HCT116 (cell line): ENCODE measurements around the gene POU3F2. TPM values are rescaled to one million over a fixed set of nuclear protein-coding genes. Genes with fewer than 3 reads are reported as not detected.

ENCODE experiments used
- ATAC-seq: fragments of 200-7000 bp; cut with Tn5 transposase; 2 replicates; pipeline ENCODE4 v1.9.1; 2020; ENCODE audit warnings: mild to moderate bottlenecking, moderate library complexity
- BruUV-seq: library from RNA; stranded (reverse); fragments of 400-500 nt; replicated peaks from 2 replicates; lab custom pipeline; 2021; lab: Mats Ljungman, UMichigan
- CTCF ChIA-PET: fragments of 300-600 bp; sonication (Branson Sonifier 250); formaldehyde crosslinking; loops from one replicate; lab custom pipeline; 2021; ENCODE audit warnings: antibody characterized with exemption; lab: Charles Lee
- POLR2A ChIA-PET: fragments of 300-600, 350-600 bp; sonication (Branson Sonifier 250); formaldehyde crosslinking; loops from one replicate; lab custom pipeline; 2021; ENCODE audit warnings: antibody characterized with exemption; lab: Charles Lee
- RAD21 ChIA-PET, 2 experiments: fragments of 300-600 bp; sonication (Branson Sonifier 250); formaldehyde crosslinking; loops; one replicate each; lab custom pipeline; 2023; ENCODE audit warnings: low total read pairs in 2 of 2; ENCODE audit not compliant: uncharacterized antibody in 2 of 2, unreplicated experiment in 2 of 2, low non-redundant PET in 1 of 2; lab: Charles Lee
- DNase-seq: peaks from one replicate; pipeline ENCODE4 v3.0.0-alpha.2; 2010; ENCODE audit warnings: low read depth, low spot score
- H2AFZ ChIP-seq: fragments of 200-600 bp; shearing (Covaris generic), sonication (generic); 2 replicates; pipeline ENCODE4 v1.6.1; 2017; ENCODE audit warnings: low read depth, mixed run types, mixed read lengths, antibody characterized with exemption, low read length; ENCODE audit not compliant: poor library complexity, severe bottlenecking
- H3K27ac ChIP-seq: 2 replicates; pipeline ENCODE4 v1.5.1; 2012; ENCODE audit warnings: low read depth, low read length
- H3K27me3 ChIP-seq: fragments of 200-600 bp; sonication (generic); 2 replicates; pipeline ENCODE4 v1.6.1; 2016; ENCODE audit warnings: mixed run types, low read length, mixed read lengths; ENCODE audit not compliant: insufficient read depth
- H3K36me3 ChIP-seq, 2 experiments: fragments of 200-500 bp in 1 of 2; fragments of 200-600 bp in 1 of 2; sonication (Bioruptor generic) in 1 of 2; sonication (generic) in 1 of 2; 2 replicates each; pipeline versions ENCODE4 v1.5.1 to v1.6.1; 2014 to 2016; ENCODE audit warnings: low read length in 2 of 2, inconsistent platforms in 1 of 2, mixed read lengths in 1 of 2, mixed run types in 1 of 2; ENCODE audit not compliant: insufficient read depth in 2 of 2, control insufficient read depth in 1 of 2
- H3K4me1 ChIP-seq, 2 experiments: fragments of 200-600 bp in 1 of 2; sonication (generic) in 1 of 2; 2 replicates each; pipeline versions ENCODE4 v1.5.1 to v1.6.1; 2012 to 2017; ENCODE audit warnings: low read length in 2 of 2, inconsistent platforms in 1 of 2, mild to moderate bottlenecking in 1 of 2, mixed read lengths in 1 of 2, mixed run types in 1 of 2, moderate library complexity in 1 of 2; ENCODE audit not compliant: insufficient read depth in 2 of 2, control insufficient read depth in 1 of 2
- H3K4me2 ChIP-seq: fragments of 200-600 bp; sonication (generic); 2 replicates; pipeline ENCODE4 v1.6.1; 2017; ENCODE audit warnings: mixed run types, low read length, mixed read lengths
- H3K4me3 ChIP-seq, 2 experiments: fragments of 200-600 bp in 1 of 2; sonication (generic) in 1 of 2; replicated peaks in 1 of 2; 2 replicates each; pipeline ENCODE4 v1.5.1; 2011 to 2016; ENCODE audit warnings: low read length in 2 of 2, control low read depth in 1 of 2, low read depth in 1 of 2, mild to moderate bottlenecking in 1 of 2, mixed read lengths in 1 of 2, mixed run types in 1 of 2
- H3K79me2 ChIP-seq: fragments of 200-600 bp; sonication (generic); 2 replicates; pipeline ENCODE4 v1.6.1; 2017; ENCODE audit warnings: mild to moderate bottlenecking, mixed run types, low read length, moderate library complexity, mixed read lengths; ENCODE audit not compliant: insufficient read depth
- H3K9ac ChIP-seq: fragments of 200-600 bp; sonication (generic); 2 replicates; pipeline ENCODE4 v1.6.1; 2016; ENCODE audit warnings: low read length, mixed read lengths
- H3K9me2 ChIP-seq: fragments of 200-600 bp; sonication (generic), shearing (Covaris generic); 2 replicates; pipeline ENCODE4 v1.6.1; 2017; ENCODE audit warnings: mixed run types, mild to moderate bottlenecking, moderate library complexity; ENCODE audit not compliant: insufficient read depth
- H3K9me3 ChIP-seq, 2 experiments: fragments of 200-500 bp in 1 of 2; fragments of 200-600 bp in 1 of 2; sonication (Bioruptor generic) in 1 of 2; sonication (generic) in 1 of 2; 2 replicates each; pipeline ENCODE4 v1.6.1; 2014 to 2017; ENCODE audit warnings: low read length in 2 of 2, mixed read lengths in 2 of 2, inconsistent platforms in 1 of 2, low read depth in 1 of 2, mild to moderate bottlenecking in 1 of 2, mixed run types in 1 of 2, moderate library complexity in 1 of 2; ENCODE audit not compliant: control insufficient read depth in 1 of 2, insufficient read depth in 1 of 2
- H4K20me1 ChIP-seq: fragments of 200-600 bp; sonication (generic), shearing (Covaris generic); 2 replicates; pipeline ENCODE4 v1.6.1; 2017; ENCODE audit warnings: mixed run types, mild to moderate bottlenecking, moderate library complexity; ENCODE audit not compliant: insufficient read depth
- CTCF ChIP-seq, 3 experiments: fragments of 200-600 bp in 1 of 3; sonication (generic) in 1 of 3; IDR thresholded peaks in 2 of 3; conservative IDR thresholded peaks in 1 of 3; 2 replicates each; pipeline ENCODE4 v1.5.1; 2012 to 2017; ENCODE audit warnings: low read depth in 2 of 3, low read length in 2 of 3, antibody characterized with exemption in 1 of 3, borderline replicate concordance in 1 of 3, control low read depth in 1 of 3, mild to moderate bottlenecking in 1 of 3, mixed read lengths in 1 of 3, mixed run types in 1 of 3, moderate library complexity in 1 of 3; ENCODE audit not compliant: insufficient read depth in 1 of 3
- EGR1 ChIP-seq: IDR thresholded peaks from 2 replicates; pipeline ENCODE4 v1.6.1; 2012; ENCODE audit warnings: low read depth
- ELF1 ChIP-seq: IDR thresholded peaks from 2 replicates; pipeline ENCODE4 v1.6.1; 2012; ENCODE audit warnings: low read depth, borderline replicate concordance
- JUND ChIP-seq: IDR thresholded peaks from 2 replicates; pipeline ENCODE4 v1.6.1; 2012
- POLR2A ChIP-seq: IDR thresholded peaks from 2 replicates; pipeline ENCODE4 v1.7.0; 2011; ENCODE audit warnings: borderline replicate concordance; ENCODE audit not compliant: insufficient read depth, insufficient read length; ENCODE audit errors: extremely low read depth
- SP1 ChIP-seq: IDR thresholded peaks from 2 replicates; pipeline ENCODE4 v1.6.1; 2012; ENCODE audit warnings: low read depth
- SRF ChIP-seq: IDR thresholded peaks from 2 replicates; pipeline ENCODE4 v1.6.1; 2012; ENCODE audit warnings: low read depth
- TCF7L2 ChIP-seq: IDR thresholded peaks from 2 replicates; pipeline ENCODE4 v1.7.0; 2011; ENCODE audit warnings: borderline replicate concordance, inconsistent platforms; ENCODE audit not compliant: insufficient read depth, insufficient read length; ENCODE audit errors: extremely low read depth
- intact Hi-C: fragments of 100-400 bp; cut with micrococcal nuclease; formaldehyde crosslinking; loops from 2 replicates; pipeline ENCODE4 v1.10.0; 2022
- total RNA-seq: library from RNA; stranded (reverse); gene quantifications from one replicate; pipeline ENCODE4 v1.2.1, GENCODE V29; 2021; ENCODE audit not compliant: unreplicated experiment
- TF ChIP-seq, protein P1 (sequence below): IDR thresholded peaks from 2 replicates; pipeline ENCODE4 v1.6.1; 2012; ENCODE audit warnings: low read depth

The POU3F2 gene
- total RNA-seq, 1 experiment from 2014 or later: not detected

DNA sequence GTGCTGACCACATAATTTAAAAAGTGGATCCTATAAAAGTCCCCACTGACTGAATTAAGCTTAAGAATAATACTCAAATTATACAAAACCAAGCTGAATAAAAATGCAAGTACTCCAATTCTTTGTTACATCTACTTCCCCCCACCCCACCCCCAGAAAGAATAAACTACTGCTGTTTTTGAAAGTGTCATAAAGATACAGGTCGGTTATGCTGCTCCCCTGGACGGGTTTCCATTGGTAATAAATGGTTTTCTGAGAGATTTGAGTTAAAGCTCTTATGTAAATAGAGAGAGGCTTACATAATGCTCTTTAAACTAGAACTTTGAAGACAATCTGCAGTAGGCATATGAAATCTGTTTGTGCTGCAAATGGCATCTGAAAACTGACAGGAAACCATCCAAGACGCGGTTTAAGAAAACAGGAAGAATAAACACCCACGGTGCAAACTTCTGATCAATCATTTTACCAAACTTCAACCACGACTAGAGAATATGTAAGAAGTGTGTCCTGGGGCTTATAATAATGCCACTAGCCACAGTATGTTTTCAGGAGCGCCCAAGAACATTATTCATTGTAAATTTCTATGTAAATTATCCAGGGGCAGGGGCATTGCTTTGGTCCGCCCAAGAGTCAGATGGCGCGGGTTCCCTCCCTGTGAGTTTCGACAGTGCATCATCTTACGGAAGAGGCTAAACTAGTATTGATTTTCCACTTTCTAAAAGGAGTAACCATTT lies 10.8 kb upstream of the POU3F2 start:
- no peak overlapping the region for H3K4me3 ChIP-seq
- ChIA-PET CTCF (no interaction called here), RAD21 (no interaction called here), POLR2A (no interaction called here)
- no peak overlapping the region for H3K27ac ChIP-seq
- no peaks in the 10 kb centered on the region for H3K9me3 ChIP-seq
- ATAC-seq (no peak), DNase-seq (no peak)
- no peak for TF ChIP-seq ELF1
- TF ChIP-seq CTCF (IDR thresholded peaks at IDR 0.05 in 2 of 3, conservative IDR thresholded peaks at IDR 0.05 in 1 of 3; ENCODE audit: borderline replicate concordance in 1 of 3, insufficient read depth in 1 of 3, low read depth in 2 of 3, low read length in 2 of 3): no peak
- no peak for TF ChIP-seq POLR2A
- no peaks in the 10 kb centered on the region for H3K36me3 ChIP-seq
- H3K27me3 ChIP-seq: peaks cover 10% of the 10 kb centered on the region
- BruUV-seq: no TSS peak
- H3K9me2 ChIP-seq: 0 out of 2 replicates have a peak, but pooled peaks cover 4% of the 10 kb centered on the region
- H3K4me1 ChIP-seq: no peaks in the 10 kb centered on the region
- H3K9ac ChIP-seq: no peak overlapping the region
- no peaks in the 10 kb centered on the region for H3K79me2 ChIP-seq
- H3K4me2 ChIP-seq: no peak overlapping the region
- intact Hi-C loops: no loop called here
- H2AFZ ChIP-seq: no peak overlapping the region
- no peaks in the 10 kb centered on the region for H4K20me1 ChIP-seq

DNA sequence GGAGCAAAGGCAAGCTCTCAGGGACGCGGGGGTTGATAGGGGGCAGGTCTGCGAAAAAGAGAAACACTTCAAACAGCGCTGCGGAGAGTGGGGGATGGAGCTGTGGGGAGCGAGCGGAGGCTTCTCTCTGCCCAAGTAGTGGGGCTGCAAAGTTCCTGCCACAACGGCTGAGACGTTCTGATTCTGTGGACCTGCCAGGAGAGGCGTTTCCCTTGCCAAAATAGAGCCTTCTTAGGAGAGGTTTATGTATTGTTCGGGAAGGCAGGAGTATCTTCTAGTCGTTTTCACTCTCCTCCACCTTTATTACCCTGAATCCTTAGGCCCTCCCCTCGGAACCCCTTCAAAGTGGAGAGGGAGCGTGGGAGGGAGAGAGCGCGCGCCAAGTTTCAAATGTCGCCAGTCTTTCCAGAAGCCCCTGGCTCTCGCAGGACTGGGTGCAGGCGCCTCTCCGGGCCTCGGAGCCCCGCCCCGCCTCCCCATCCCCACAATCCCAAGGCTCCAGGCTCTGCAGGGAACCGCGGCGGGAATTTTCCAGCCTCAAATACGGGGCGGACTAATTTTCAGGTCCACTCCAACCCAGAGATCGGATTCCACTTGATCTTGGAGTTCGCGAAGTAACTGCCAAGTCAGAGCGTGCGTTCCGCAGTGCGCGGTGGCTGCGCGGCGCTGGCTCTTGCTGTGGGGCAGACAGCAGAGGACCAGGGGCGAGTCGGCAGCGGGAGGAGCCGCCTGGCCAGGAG lies 10.0 kb upstream of the POU3F2 start:
- no peaks in the 10 kb centered on the region for H3K36me3 ChIP-seq
- CTCF ChIA-PET: no interaction called here
- H4K20me1 ChIP-seq: no peaks in the 10 kb centered on the region
- H3K4me1 ChIP-seq: no peaks in the 10 kb centered on the region
- 0 out of 2 replicates have a peak, but pooled peaks cover 4% of the 10 kb centered on the region for H3K9me2 ChIP-seq
- POLR2A ChIA-PET: no interaction called here
- no peak overlapping the region for H3K4me3 ChIP-seq
- no peak for ATAC-seq
- RAD21 ChIA-PET: no interaction called here
- H3K27ac ChIP-seq: no peak overlapping the region
- no peak for DNase-seq
- H3K9ac ChIP-seq: no peak overlapping the region
- H3K4me2 ChIP-seq: no peak overlapping the region
- H3K27me3 ChIP-seq: peaks cover 10% of the 10 kb centered on the region
- intact Hi-C loops: no loop called here
- no peaks in the 10 kb centered on the region for H3K79me2 ChIP-seq
- H2AFZ ChIP-seq: no peak overlapping the region
- no peaks in the 10 kb centered on the region for H3K9me3 ChIP-seq
- no TSS peak for BruUV-seq
- TF ChIP-seq SRF (no peak), EGR1 (no peak), SP1 (no peak), POLR2A (no peak), TCF7L2 (no peak), JUND (no peak), CTCF (IDR thresholded peaks at IDR 0.05 in 2 of 3, conservative IDR thresholded peaks at IDR 0.05 in 1 of 3; ENCODE audit: borderline replicate concordance in 1 of 3, insufficient read depth in 1 of 3, low read depth in 2 of 3, low read length in 2 of 3) (no peak)
- TF ChIP-seq, protein P1, sequence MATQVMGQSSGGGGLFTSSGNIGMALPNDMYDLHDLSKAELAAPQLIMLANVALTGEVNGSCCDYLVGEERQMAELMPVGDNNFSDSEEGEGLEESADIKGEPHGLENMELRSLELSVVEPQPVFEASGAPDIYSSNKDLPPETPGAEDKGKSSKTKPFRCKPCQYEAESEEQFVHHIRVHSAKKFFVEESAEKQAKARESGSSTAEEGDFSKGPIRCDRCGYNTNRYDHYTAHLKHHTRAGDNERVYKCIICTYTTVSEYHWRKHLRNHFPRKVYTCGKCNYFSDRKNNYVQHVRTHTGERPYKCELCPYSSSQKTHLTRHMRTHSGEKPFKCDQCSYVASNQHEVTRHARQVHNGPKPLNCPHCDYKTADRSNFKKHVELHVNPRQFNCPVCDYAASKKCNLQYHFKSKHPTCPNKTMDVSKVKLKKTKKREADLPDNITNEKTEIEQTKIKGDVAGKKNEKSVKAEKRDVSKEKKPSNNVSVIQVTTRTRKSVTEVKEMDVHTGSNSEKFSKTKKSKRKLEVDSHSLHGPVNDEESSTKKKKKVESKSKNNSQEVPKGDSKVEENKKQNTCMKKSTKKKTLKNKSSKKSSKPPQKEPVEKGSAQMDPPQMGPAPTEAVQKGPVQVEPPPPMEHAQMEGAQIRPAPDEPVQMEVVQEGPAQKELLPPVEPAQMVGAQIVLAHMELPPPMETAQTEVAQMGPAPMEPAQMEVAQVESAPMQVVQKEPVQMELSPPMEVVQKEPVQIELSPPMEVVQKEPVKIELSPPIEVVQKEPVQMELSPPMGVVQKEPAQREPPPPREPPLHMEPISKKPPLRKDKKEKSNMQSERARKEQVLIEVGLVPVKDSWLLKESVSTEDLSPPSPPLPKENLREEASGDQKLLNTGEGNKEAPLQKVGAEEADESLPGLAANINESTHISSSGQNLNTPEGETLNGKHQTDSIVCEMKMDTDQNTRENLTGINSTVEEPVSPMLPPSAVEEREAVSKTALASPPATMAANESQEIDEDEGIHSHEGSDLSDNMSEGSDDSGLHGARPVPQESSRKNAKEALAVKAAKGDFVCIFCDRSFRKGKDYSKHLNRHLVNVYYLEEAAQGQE: no peak
